GM06990 (cell line): Measurements from ENCODE around the gene MRGPRG.

ENCODE experiments used
- DNase-seq: peaks from one replicate; pipeline ENCODE4 v3.0.0-alpha.2; 2011; ENCODE audit not compliant: insufficient read length; ENCODE audit errors: extremely low read depth
- H3K27me3 ChIP-seq: replicated peaks from 2 replicates; pipeline ENCODE4 v1.6.0; 2011; ENCODE audit warnings: low read length; ENCODE audit not compliant: control insufficient read depth, insufficient read depth
- H3K36me3 ChIP-seq: 2 replicates; pipeline ENCODE4 v1.5.1; 2011; ENCODE audit warnings: low read length; ENCODE audit not compliant: control insufficient read depth, insufficient read depth
- H3K4me3 ChIP-seq: replicated peaks from 2 replicates; pipeline ENCODE4 v1.5.1; 2011; ENCODE audit warnings: low read depth, mild to moderate bottlenecking, control low read depth, low read length
- CTCF ChIP-seq: IDR thresholded peaks from 2 replicates; pipeline ENCODE4 v1.5.1; 2011; ENCODE audit warnings: low read length, control low read depth, mild to moderate bottlenecking, inconsistent platforms; ENCODE audit not compliant: insufficient read depth, poor library complexity, severe bottlenecking

MRGPRG gene

DNA sequence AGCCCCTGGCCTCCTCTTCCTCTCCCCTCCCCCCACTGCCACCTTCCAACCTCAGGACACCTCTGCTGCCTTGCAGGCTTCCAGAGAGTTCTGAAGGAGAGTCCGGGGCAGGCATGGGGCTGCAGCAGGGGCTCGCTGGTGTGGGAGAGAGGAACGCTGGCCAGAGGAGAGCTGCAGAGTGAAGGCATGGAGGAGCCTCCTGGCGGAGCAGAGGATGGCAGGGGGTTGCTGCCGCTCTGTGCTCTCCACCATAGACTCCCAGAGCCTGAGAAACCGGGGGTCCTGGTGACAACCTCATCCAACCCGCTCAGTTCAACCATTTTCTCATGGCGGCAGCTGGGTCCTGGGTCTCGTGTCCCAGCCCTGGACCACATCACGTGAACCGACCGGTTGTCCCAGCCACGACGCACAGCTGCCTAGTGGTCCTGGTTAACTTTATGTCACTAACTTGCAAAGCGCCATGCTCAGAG is 17.5 kb downstream of the MRGPRG start:
- H3K4me3 ChIP-seq, result no peak overlapping the region
- no peak for TF ChIP-seq CTCF
- no peak for DNase-seq
- H3K36me3 ChIP-seq, result no peaks in the 10 kb centered on the region
- no peaks in the 10 kb centered on the region; the same call in 1 of the 2 replicates for H3K27me3 ChIP-seq

DNA sequence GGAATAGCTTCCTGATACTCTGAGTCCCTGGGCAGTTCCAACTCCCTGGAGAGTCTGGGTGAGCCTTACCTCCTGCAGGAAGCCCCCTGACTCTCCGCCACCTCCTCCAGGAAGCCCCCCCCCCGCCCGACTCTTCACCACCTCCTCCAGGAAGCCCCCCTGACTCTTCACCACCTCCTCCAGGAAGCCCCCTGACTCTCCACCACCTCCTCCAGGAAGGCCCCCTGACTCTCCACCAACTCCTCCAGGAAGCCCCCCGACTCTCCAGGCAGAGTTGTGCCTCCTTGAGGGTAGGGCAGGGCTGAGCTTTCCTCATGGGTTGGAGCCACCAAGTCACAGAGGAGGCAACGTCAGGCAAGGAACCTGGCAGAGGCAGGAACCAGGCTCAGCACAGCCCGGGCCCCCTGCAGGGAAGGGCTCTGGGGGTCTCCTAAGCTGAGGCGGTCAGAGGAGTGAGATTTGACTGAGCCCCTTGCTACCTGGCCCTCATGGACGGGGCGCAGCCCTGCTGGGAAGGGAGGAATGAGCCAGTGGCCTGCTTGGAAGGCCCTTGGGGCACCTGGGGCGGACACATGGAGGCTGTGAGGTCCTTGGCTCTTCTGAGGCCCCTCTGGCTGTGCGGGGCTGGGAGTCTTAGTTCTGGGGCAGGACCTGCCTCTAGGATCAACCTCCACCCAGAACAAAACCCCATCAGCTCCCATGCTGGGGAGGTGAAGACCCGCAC is 18.1 kb downstream of the MRGPRG start:
- no peak for DNase-seq
- Histone ChIP-seq H3K4me3 (no peak overlapping the region), H3K36me3 (no peaks in the 10 kb centered on the region), H3K27me3 (no peaks in the 10 kb centered on the region; the same call in 1 of the 2 replicates)
- TF ChIP-seq CTCF, result no peak

DNA sequence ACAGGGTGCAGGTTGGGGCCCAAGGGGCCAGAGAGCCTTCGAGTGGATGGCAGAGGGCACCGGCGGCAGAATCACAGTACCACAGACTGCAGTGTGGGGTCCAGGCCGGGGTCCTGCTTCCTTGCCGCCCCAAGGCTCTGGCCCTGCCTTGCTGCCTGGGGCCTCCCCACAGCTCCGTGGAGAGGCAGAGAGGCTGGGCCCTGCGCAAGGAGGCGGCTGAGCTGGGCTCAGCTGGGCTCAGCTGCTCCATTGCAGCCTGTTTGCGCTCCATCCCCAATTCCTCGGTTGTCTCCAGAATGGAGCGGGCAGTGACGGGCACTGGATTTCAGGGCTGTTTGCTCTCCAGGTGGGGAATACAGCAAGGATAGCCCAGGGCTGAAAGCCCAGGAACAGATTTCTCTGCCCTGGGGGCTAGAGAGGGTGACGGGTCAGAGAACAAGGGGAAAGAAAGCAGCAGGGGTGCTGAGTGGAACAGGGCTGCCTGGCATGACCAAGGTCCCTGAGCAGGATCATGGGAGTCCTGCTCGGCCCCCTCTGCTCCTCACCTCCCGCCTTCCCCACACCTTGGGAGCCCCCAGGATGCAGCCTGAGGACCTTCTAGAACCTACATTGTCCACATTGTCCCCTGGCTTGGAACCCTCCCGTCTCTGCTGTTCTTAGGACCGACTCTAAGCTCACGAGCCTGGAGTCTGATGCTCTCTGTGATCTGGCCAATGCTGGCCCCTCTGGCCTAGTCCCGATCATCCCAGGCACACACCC is 18.9 kb downstream of the MRGPRG start:
- no peak overlapping the region for H3K4me3 ChIP-seq
- no peaks in the 10 kb centered on the region; the same call in 1 of the 2 replicates for H3K27me3 ChIP-seq
- no peaks in the 10 kb centered on the region for H3K36me3 ChIP-seq
- no peak for DNase-seq
- no peak for TF ChIP-seq CTCF

DNA sequence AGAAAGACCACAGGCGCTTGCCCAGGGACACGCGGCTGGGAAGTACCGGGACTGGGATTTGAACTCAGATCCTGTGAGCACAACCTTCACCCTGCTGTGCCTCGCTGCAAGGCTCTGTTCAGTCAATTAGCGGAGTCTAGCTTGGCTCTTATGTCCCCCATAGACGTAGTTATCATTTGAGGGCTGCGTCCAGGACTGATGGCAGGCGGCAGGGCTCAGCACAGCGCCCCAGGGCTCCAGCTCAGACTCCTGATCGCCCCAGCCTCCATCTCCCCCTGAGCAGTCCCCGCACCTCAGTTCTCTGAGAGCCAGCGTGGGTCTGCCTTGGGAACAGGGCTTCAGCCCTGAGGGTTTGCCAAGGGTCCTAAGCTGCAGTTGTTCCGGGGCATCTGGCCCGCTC is 19.8 kb downstream of the MRGPRG start:
- DNase-seq, result no peak
- Histone ChIP-seq H3K4me3 (no peak overlapping the region), H3K36me3 (no peaks in the 10 kb centered on the region), H3K27me3 (no peaks in the 10 kb centered on the region; the same call in none of the 2 replicates)
- no peak for TF ChIP-seq CTCF

- Histone ChIP-seq H3K36me3 (no peaks in the 10 kb centered on the region), H3K4me3 (no peak overlapping the region), H3K27me3 (no peaks in the 10 kb centered on the region; the same call in none of the 2 replicates)
- TF ChIP-seq CTCF, result no peak
- DNase-seq, result no peak
Measured at GRCh38 chr11:3197878-3198528, 20.6 kb downstream of the MRGPRG start.
